GM04503 (cell line): ENCODE measurements around the gene DAB1.
A peak's percentile ranks its signal among the peaks of the same experiment; 100 is the strongest.

Experiments
- DNase-seq: peaks from one replicate; pipeline ENCODE4 v3.0.0-alpha.2; 2012; ENCODE audit warnings: low read depth

Gene DAB1

GRCh38 chr1:57163325-57163724 is 260.5 kb downstream of the DAB1 start:
- no peak for DNase-seq

GRCh38 chr1:57162607-57163261 is 261.1 kb downstream of the DAB1 start:
- no peak for DNase-seq

DNA sequence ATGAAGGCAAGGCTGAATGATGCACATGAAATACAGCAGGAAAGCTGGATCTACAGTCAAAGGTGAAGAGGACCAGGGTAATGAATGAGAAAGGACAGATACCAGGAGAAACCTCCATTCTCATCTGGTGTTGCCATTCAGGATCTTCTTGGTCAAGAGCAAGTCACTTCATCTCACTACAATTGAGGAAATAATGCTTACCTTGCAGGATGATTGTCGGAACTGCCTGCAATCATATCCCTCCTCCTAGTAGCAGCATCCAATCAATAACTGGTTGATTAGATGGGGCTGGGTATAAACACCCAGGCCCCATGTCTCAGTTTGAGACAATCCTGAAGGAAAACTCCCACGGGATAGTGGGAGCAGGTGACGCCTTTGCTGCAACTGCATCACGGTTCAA is 263.3 kb downstream of the DAB1 start:
- DNase-seq: no peak

- DNase-seq: no peak
Measured at GRCh38 chr1:57158604-57158998, 265.3 kb downstream of the DAB1 start.

GRCh38 chr1:57157818-57158603 is 265.8 kb downstream of the DAB1 start:
- DNase-seq: no peak

DNA sequence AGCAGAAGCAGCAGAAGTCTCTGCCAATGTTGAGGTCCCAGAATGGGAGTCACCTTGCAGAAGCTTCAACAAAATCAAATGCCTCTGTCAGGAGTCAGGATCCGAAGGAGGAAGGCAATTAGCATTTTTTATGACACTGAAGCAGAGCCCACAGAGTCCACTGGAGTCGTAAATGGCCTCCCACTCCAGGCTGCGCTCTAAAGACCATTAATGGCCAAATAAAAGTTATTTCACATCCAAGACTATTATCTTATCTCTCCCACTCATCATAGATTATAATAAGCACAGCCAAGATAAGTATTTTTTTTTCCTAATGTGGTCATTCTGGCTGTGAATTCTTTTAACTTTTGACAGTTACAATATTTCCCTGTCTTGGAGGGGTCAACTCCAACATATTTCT is 267.0 kb downstream of the DAB1 start:
- DNase-seq: no peak

DNA sequence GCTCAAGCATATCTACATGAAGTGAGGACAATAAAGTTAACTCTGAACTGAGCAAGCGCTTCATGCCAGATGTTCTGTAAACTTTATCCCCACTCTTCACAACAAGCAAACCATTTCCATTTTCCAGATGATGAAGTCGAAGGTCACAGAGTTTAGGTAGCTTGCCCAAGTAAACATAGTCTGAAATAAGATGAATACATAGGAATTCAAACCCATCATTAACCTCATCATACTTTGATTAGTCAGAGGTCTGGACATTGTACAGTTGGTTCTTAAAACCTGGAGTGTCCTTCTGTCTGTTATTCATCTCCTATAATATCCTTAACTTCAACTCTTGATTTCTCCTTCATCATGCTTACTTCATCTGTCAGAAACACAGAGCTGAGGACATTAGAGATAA is 277.8 kb downstream of the DAB1 start:
- no peak for DNase-seq

- no peak for DNase-seq
Measured at GRCh38 chr1:57142999-57143398, 280.9 kb downstream of the DAB1 start.

GRCh38 chr1:57142169-57142568 is 281.7 kb downstream of the DAB1 start:
- DNase-seq: no peak

DNA sequence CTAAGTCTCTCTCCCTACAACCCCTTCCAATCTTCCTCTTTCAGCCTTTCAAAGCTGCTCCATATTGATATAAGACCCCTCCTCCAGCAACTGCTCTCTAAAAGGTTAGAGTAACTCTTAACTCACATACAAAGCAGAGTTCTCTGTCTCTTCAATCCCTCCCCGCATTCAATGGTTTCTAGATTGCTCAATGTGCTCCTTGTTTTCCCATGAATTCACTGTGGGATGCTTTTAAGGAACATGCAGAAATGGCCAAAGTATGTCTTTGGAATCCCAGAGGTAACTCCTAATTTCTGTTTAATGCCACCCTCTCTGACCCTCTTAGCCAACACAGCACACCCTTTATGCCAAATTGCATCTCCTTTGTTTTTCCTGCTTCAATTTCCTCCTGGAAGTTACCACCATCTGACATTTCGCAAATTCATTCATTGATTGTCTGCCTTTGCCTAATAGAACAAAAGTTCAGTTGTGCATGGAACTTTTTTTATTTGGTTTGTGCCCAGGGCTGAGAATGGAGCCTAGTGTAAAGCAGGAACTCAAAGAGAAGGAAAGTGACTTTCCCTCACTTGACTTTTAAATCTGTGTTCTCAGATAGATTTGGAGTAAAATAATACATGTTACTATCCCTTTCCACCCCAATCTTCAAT is 285.3 kb downstream of the DAB1 start:
- no peak for DNase-seq

- DNase-seq: no peak
Measured at GRCh38 chr1:57137980-57138379, 285.9 kb downstream of the DAB1 start.

DNA sequence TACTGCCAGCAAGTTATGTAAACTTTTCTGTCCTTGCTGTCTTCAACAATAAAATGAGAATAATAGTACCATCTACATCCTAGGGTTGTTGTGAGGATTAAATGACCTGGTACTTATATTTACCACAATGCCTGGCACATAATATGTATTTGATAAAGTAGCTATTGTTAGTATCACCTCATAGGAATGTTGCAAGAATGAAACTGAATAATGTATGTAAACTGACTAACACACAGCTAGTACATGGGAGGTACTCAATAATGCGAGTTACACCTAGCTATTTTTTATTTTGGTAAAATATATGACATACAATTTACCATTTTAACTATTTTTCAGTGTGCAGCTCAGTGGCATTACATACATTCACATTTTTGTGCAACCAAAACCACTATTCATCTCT is 289.1 kb downstream of the DAB1 start:
- no peak for DNase-seq

DNA sequence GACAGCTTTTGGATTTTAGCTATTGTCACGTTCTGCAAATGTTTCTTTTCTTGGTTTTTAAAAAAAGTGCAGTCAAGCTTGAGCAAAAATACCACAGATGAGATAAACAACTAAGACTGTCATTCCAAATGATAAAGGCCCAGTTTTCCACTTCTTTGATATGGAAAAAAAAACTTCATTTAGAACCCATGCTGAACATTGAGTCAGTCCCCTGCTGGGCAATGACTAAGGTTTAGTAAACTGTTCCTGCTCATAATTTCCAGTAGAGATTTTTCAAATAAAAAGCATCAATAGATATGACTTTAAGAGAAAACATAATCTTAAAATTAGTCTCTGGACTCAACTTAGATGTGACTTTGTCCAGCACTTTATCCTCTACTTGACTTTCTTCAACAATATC is 290.2 kb downstream of the DAB1 start:
- DNase-seq: no peak

- no peak for DNase-seq
Measured at GRCh38 chr1:57132993-57133622, 290.8 kb downstream of the DAB1 start.

DNA sequence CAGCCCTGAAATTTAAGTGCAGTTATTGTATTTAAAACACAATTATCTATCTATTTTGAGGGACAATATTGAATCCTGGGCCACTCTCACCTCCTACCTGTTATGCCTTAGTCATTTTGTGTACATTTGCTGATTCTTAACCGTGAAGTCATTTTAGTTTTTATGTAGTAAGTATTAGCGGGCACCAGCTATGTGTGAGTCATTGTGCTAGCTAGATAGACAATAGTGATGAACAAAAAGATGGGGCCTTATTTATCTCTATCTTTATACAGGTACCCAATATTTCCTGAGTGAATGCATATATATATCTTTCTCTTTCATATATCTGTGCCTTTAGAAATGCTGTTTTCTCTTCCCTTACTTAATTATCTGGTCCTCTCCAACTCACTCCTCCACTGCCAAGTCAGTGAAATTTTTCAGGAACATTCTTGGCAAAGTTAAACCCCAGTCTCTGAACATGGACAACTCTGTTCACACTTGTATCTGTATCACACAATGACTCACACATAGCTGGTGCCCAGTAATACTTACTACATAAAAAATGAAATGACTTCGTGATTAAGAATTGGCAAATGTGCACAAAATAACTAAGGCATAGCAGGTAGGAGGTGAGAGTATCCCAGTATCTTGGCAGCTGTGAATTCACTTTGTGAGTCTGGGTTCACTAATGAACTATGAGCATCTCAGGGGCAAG is 292.0 kb downstream of the DAB1 start:
- DNase-seq: peak; percentile 56

GRCh38 chr1:57131257-57131656 is 292.6 kb downstream of the DAB1 start:
- DNase-seq: no peak

DNA sequence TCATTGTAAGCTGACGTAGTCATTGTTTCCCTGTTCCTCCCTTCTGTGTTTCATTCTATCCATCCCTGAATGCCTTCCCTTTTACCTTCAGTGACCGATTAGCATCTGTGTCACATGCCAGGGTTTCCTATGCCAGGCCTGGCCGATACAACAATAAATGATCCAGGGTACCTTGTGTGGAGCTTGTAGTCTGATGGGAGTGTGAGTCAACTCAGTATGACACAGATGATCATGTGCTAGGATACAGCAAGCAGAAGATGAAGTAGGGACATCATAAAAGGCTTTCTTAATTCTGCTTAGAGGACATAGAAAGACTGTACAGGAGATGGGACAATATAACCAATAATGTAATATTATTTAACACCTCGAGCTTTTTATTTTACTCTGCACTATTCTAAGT is 294.0 kb downstream of the DAB1 start:
- no peak for DNase-seq

GRCh38 chr1:57127976-57128375 is 295.9 kb downstream of the DAB1 start:
- no peak for DNase-seq

- DNase-seq: no peak
Measured at GRCh38 chr1:57124768-57125446, 299.0 kb downstream of the DAB1 start.

- no peak for DNase-seq
Measured at GRCh38 chr1:57124170-57124569, 299.7 kb downstream of the DAB1 start.

- DNase-seq: no peak
Measured at GRCh38 chr1:57122031-57122430, 301.8 kb downstream of the DAB1 start.
